GM21723 (cell line): ENCODE data around the gene VWA3B.
"Not testable (repeated sequence)": the region's sequence is repeated elsewhere in the genome, so short reads cannot be mapped to it uniquely, and the experiment has no call there.

ENCODE experiments used
- ATAC-seq: cut with Tn5 transposase; IDR thresholded peaks from one replicate; pipeline ENCODE4 v1.9.1; 2021; ENCODE audit warnings: mild to moderate bottlenecking, moderate library complexity; ENCODE audit not compliant: unreplicated experiment

The VWA3B gene

GRCh38 chr2:98130073-98130472 lies 43.1 kb downstream of the VWA3B start:
- not testable (repeated sequence) for ATAC-seq

- ATAC-seq = peak; percentile 56
These were observed 47.4 kb downstream of the VWA3B start for GRCh38 chr2:98134172-98135005.

DNA sequence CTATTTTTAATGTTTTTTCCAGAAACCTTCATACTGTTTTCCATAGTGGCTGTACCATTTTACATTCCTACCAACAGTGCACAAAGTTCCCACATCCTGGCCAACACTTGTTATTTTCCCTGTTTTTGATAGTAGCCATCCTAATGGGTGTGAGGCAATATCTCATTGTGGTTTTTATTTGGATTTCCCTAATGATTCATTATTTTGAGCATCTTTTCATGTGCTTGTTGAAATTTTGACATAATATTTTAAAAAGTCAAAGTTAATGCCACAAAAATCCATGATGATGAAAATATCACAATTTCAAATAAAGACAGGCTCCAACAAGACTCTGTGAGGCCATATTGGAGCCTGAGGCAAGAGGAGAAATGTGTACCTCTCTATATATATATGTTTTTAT lies 50.2 kb downstream of the VWA3B start:
- ATAC-seq = no peak

- ATAC-seq = not testable (repeated sequence)
These were observed 52.0 kb downstream of the VWA3B start for GRCh38 chr2:98138978-98139377.

GRCh38 chr2:98140210-98140609 lies 53.2 kb downstream of the VWA3B start:
- no peak for ATAC-seq

DNA sequence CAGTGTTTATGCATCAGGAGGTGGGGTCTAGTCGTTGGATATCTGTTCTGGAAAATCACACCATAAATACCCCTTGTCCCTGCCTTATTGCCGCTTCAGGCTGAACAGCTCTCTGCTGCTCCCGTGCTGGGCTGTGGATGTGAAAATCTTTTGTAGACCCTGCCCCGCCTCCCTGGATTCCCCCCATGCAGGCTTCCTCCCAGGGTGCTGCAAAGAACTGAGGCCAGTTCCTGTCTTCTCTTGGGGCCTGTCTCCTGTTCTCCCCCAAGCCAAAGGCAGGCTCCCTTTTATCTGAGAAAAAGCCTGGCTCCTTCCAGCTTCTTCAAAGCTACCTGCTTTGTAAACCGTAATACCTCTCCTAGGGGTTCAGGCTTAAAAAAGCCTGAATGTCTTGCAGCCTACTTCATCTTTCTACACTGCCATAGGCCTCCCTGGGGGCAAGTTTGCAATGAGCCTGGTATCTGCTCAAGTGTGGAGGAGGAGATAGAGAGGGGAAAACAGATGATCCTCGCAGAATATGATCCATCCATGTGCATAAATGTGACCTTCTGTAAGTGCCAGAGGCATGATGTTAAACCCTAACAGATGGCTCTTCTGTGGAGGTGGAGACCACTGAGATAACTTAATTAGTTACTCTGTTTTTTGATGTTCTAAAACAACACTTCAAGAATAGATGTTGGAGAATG lies 55.3 kb downstream of the VWA3B start:
- ATAC-seq = no peak

DNA sequence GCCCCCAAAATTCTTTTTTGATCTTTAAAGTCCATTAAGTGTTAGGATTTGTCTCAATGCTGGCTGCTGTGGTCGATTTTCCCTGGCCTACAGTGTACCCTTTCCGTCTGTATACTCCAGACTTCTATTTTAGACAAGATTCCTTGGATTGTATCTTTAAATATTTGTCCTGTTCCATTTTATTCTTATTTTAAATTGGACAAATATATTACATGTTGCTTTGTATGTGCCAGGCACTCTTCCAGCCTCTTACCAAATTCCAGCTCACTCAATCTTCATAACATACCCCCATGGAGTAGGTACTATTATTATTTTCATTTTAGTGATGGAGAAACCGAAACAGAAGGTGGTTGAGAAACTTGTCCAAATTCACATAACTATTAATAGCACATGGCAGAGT lies 58.1 kb downstream of the VWA3B start:
- ATAC-seq = no peak

DNA sequence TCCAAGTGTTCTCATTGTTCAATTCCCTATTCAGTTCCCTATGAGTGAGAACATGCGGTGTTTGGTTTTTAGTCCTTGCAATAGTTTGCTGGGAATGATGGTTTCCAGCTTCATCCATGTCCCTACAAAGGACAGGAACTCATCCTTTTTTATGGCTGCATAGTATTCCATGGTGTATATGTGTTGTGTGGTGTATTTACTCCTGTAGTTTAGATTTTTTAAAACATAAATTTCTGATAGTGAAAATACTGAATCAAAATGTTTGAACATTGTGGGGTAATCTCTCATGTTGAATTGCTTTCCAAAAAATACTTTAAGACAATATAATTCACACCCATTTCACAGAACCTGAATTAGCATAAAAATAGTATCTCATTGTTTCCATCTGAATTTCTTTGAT lies 60.9 kb downstream of the VWA3B start:
- not testable (repeated sequence) for ATAC-seq

DNA sequence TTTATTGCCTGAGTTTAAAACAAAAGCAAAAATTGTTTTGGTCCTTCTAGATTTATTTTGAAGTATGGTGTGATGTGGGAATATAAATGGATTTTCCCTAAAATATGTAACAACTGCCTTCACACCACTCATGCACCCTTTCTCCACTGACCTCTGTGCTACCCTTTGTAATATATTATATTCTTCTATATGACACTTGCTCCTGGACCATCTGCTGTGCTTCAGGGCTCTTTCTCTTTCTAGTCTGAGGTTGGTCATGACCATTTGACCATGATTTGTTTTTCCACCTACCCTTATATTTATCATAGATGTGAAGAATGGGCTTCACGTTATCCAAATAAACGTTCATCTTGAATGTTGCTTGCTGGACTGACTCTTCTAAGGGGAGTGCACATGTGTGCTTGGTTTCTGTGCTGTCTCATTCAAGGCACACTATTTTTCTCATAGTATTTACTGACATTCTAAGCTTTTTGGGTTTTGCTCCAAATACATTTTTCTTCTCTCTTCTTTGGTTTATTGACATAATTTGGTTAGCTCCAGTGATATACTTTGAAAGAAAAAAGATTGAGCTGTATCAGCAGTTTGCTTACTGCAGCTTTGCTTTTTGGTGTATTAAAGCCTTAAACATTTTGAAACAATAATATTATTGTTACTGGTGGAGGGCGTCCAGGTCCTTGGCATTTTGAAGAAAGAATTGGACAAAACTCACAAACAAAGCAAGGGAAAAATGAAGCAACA lies 61.8 kb downstream of the VWA3B start:
- no peak for ATAC-seq

GRCh38 chr2:98149333-98149697 lies 62.3 kb downstream of the VWA3B start:
- ATAC-seq = no peak

- no peak for ATAC-seq
These were observed 66.5 kb downstream of the VWA3B start for GRCh38 chr2:98153481-98153880.

- no peak for ATAC-seq
These were observed 68.3 kb downstream of the VWA3B start for GRCh38 chr2:98155291-98155690.

GRCh38 chr2:98155716-98156115 lies 68.7 kb downstream of the VWA3B start:
- no peak for ATAC-seq

DNA sequence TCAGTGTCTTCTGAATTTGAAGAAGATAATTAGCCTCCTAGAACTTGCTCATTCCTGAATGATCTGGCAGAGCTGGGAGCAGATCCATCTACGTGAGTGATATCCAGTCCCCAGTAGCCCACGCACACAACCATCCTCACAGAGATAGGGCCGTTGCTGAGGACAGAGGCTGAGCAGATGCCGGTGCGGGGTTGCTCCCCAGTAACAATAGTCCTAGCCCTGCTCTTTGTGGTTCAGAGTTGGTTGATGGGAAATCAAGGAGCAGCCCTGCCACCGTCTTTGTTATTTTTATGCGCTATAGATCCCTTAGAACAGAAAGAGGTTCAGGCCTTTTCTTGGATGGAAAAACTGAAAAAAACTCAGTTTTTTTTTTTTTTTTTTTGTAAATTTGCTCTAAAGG lies 69.3 kb downstream of the VWA3B start:
- ATAC-seq = no peak

- no peak for ATAC-seq
These were observed 70.6 kb downstream of the VWA3B start for GRCh38 chr2:98157557-98157956.

DNA sequence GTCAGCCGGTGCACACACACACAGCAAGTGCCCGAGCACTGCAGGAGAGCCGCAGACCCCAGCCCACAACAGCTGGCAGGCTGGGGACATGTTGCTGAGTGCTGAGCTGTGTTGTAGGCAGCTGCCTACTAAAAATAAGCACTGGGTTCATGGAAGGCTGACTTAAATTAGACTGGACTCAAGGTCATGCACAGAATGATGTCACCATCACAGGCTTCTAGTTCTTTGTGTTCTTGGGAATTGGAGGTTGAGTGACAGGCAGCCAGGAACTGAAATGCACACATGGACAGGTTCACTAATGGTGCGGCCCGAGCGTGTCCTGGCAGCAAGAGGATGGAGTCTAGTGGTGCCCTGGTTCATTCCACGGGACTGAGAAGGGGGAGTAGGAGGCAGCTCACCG lies 71.3 kb downstream of the VWA3B start:
- ATAC-seq = no peak

DNA sequence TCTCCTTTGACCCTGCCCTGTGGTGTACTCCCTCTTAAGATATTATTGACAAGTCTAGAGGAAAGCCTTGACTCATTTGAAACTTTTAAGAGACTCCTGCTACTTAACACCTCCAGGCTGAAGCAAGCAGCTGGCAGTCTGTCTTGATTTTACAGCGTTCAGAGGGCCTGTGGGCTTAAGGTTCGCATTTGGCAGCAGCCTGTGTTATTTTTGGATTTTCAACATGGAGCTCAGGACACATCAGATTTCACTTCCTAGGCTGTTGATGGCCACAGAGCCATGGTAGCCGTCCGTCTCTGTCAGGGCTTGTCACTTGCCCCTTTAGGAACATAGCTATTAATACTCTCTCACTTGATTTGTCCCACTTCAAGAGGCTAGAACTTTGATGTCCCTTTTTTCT lies 73.6 kb downstream of the VWA3B start:
- ATAC-seq = no peak

DNA sequence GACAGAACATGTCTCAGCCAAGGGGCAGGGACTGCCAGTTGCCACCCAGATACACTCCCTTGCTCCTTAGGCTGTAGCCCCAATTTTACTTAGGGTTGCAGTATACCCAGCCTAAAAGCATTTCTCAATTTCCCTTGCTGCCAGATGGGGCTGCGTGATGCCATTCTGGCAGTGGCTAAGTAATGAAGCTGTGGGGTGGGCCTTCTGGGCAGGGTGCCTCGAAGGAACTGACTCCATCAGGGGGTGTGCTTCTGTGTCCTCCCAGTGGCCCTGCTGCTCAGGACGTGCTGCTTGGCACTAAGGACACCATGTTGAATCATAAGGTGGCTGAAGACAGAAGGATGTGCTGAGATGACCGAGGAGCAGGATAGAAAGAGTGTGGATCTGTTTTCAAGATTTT lies 74.2 kb downstream of the VWA3B start:
- no peak for ATAC-seq

DNA sequence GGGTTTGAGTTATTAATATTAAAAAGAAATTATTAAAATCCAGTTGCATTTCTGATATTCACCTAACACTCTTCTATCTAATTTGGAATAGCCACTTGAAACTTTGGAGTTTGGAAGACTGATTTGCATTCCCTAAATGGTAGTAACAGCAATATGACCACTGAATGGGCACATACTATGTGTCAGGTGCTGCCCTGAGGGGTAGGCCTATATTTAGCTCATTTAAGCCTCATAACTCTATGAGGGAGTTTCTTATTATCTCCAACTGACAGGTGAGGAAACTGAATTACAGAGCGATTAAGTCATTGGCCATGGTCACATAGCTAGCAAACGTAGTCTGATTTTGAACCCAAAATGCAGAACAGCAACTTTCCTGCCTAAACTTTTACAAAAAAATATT lies 77.3 kb downstream of the VWA3B start:
- ATAC-seq = no peak

DNA sequence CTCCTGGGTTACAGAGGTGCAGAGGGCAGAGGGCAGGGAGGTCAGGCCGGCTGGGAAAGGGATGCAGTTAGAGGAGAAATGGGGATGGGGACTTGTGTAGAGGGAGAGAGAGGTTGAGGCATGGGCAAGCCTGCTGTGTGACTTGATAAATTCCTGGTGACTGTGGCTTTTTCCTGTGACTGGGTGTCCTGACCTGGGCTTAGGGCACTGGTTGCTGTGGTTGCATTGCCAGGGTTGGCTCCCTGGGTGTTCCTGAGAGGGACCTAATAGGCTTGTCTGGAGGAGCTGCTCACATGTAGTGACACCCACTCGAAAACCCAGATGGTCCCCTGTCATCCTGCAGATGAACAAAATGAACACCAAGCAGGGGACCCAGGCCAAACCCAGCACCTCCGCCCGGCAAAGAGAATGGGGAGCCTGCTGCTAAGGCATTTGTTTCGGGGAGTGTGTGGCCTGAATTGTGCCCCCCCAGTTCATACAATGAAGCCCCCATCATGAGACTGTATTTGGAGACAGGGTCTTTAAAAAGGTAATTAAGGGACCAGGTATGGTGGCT lies 78.6 kb downstream of the VWA3B start:
- ATAC-seq = no peak

DNA sequence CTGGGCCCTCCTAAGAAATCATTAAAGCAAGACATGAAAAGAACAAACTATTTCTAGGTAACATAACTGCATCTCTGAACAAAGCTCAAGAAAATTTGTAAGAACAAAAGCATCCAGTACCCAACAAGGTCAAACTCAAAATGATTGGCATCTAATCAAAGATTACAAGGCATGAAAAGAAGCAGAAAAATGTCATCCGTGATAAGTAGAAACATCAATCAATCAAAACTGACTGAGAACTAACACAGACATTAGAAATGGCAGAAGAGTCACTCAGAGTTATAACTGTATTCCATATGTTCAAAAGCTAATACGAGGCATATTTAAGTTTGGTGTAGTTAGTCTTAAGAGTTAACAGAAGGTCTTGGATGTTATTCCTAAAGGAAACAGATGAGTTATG lies 80.9 kb downstream of the VWA3B start:
- no peak for ATAC-seq

DNA sequence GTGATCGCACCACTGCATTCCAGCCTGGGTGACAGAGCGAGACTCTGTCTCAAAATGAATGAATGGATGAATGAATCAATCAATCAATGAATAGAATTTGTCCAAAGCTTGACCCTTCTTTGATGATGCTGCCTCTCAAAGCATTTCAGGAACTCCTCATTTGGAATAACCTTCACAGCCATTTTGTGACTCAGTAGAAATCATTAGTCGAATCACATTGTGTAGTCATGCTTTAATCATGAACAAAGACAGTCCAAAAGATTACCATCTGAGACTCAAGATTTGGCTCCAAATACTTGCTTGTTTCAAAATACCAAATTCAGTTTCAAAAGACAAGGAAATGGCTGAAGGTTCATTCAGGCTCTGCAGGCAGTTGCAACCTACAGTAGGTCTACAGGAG lies 83.1 kb downstream of the VWA3B start:
- no peak for ATAC-seq
